ENCODE data around the gene ABCC3.

ABCC3 gene

GRCh38 chr17:50649042-50649908 lies 14.6 kb downstream of the ABCC3 start:
- no peak for FAIRE-seq

GRCh38 chr17:50651661-50652060 lies 17.0 kb downstream of the ABCC3 start:
- FAIRE-seq = no peak

- FAIRE-seq = no peak
Observed at GRCh38 chr17:50653738-50654137, 19.1 kb downstream of the ABCC3 start.

GRCh38 chr17:50656509-50656908 lies 21.8 kb downstream of the ABCC3 start:
- no peak for FAIRE-seq

GRCh38 chr17:50657054-50657453 lies 22.4 kb downstream of the ABCC3 start:
- FAIRE-seq = no peak

GRCh38 chr17:50657627-50658026 lies 22.9 kb downstream of the ABCC3 start:
- FAIRE-seq = no peak

GRCh38 chr17:50658616-50659015 lies 23.9 kb downstream of the ABCC3 start:
- no peak for FAIRE-seq

GRCh38 chr17:50659179-50659578 lies 24.5 kb downstream of the ABCC3 start:
- no peak for FAIRE-seq

- FAIRE-seq = no peak
Observed at GRCh38 chr17:50660042-50660886, 25.6 kb downstream of the ABCC3 start.

GRCh38 chr17:50660887-50661345 lies 26.2 kb downstream of the ABCC3 start:
- no peak for FAIRE-seq

- FAIRE-seq = no peak
Observed at GRCh38 chr17:50661348-50661747, 26.7 kb downstream of the ABCC3 start.

GRCh38 chr17:50661795-50662391 lies 27.2 kb downstream of the ABCC3 start:
- no peak for FAIRE-seq

GRCh38 chr17:50662632-50663225 lies 28.0 kb downstream of the ABCC3 start:
- FAIRE-seq = no peak

- no peak for FAIRE-seq
Observed at GRCh38 chr17:50663812-50664374, 29.2 kb downstream of the ABCC3 start.

- no peak for FAIRE-seq
Observed at GRCh38 chr17:50664788-50665458, 30.2 kb downstream of the ABCC3 start.

GRCh38 chr17:50665838-50666237 lies 31.2 kb downstream of the ABCC3 start:
- no peak for FAIRE-seq

GRCh38 chr17:50666316-50666715 lies 31.6 kb downstream of the ABCC3 start:
- FAIRE-seq = no peak

- no peak for FAIRE-seq
Observed at GRCh38 chr17:50667259-50668024, 32.8 kb downstream of the ABCC3 start.

GRCh38 chr17:50668025-50668837 lies 33.5 kb downstream of the ABCC3 start:
- FAIRE-seq = no peak

All from colon (tissue), 2 donors.